ENCODE data around the gene PALLD. TPM values are rescaled to one million over a fixed set of nuclear protein-coding genes. Genes with fewer than 3 reads are reported as not detected.

The PALLD gene
- total RNA-seq, 1 experiment from 2014 or later, result 18.3 TPM

GRCh38 chr4:168531305-168531704, 34.5 kb downstream of the PALLD start:
- Histone ChIP-seq H3K56ac (ENCODE audit: insufficient read length, low read depth, low read length) (no peak overlapping the region), H3K9ac (ENCODE audit: extremely low read depth, insufficient read length, low read length) (no peak overlapping the region), H2BK15ac (ENCODE audit: low read depth, low read length) (no peak overlapping the region), H3K18ac (ENCODE audit: insufficient read length, low read depth, low read length) (no peak overlapping the region), H4K20me1 (ENCODE audit: control insufficient read depth, insufficient read depth, insufficient read length) (no peaks in the 10 kb centered on the region), H3K79me2 (ENCODE audit: insufficient read depth, low read length) (no peaks in the 10 kb centered on the region), H3K4ac (ENCODE audit: low read depth, low read length) (no peak overlapping the region), H2BK5ac (ENCODE audit: insufficient read length, low read length) (no peak overlapping the region), H3K79me1 (ENCODE audit: insufficient read depth, low read depth, low read length, poor library complexity, severe bottlenecking) (no peaks in the 10 kb centered on the region), H2BK12ac (ENCODE audit: insufficient read length, low read depth, low read length) (no peak overlapping the region), H4K8ac (replicated peaks; ENCODE audit: insufficient read length, low read depth, low read length) (no peak overlapping the region), H3K23me2 (ENCODE audit: insufficient read length, low read depth, low read length, poor library complexity, severe bottlenecking) (no peaks in the 10 kb centered on the region), H3K4me2 (ENCODE audit: insufficient read depth, insufficient read length, low read length) (no peak overlapping the region), H3K9me3 (ENCODE audit: control insufficient read depth, low read depth, low read length) (no peaks in the 10 kb centered on the region), H3K14ac (ENCODE audit: insufficient read depth, low read length) (no peak overlapping the region), H3T11ph (ENCODE audit: low read length) (no peak overlapping the region), H3K4me1 (ENCODE audit: insufficient read depth, low read length) (no peaks in the 10 kb centered on the region), H4K5ac (ENCODE audit: insufficient read length, low read depth, low read length) (no peak overlapping the region), H2BK20ac (ENCODE audit: low read depth, low read length, poor library complexity, severe bottlenecking) (no peak overlapping the region), H2BK120ac (ENCODE audit: low read depth, low read length, poor library complexity, severe bottlenecking) (no peak overlapping the region), H3K27ac (ENCODE audit: insufficient read length, low read depth, low read length) (no peak overlapping the region), H3K27me3 (ENCODE audit: insufficient read depth, low read length) (no peaks in the 10 kb centered on the region), H3K23ac (ENCODE audit: insufficient read length, low read depth, low read length) (no peak overlapping the region), H2AK5ac (ENCODE audit: insufficient read length, low read length) (no peak overlapping the region), H2AFZ (ENCODE audit: low read length) (no peak overlapping the region), H4K91ac (ENCODE audit: insufficient read length, low read depth, low read length) (no peak overlapping the region)
- WGBS (ENCODE audit: extremely low coverage, insufficient read length, low lambda C conversion rate), result no CpG with 5 or more reads among the region's 4 CpGs
- H3K36me3 Mint-ChIP-seq (ENCODE audit: insufficient read depth in 1 of 3, low read depth in 3 of 3), result no peaks in the 10 kb centered on the region
- no peak overlapping the region for H3K4me3 Mint-ChIP-seq
- DNase-seq, result no peak
- TF ChIP-seq, protein P1, sequence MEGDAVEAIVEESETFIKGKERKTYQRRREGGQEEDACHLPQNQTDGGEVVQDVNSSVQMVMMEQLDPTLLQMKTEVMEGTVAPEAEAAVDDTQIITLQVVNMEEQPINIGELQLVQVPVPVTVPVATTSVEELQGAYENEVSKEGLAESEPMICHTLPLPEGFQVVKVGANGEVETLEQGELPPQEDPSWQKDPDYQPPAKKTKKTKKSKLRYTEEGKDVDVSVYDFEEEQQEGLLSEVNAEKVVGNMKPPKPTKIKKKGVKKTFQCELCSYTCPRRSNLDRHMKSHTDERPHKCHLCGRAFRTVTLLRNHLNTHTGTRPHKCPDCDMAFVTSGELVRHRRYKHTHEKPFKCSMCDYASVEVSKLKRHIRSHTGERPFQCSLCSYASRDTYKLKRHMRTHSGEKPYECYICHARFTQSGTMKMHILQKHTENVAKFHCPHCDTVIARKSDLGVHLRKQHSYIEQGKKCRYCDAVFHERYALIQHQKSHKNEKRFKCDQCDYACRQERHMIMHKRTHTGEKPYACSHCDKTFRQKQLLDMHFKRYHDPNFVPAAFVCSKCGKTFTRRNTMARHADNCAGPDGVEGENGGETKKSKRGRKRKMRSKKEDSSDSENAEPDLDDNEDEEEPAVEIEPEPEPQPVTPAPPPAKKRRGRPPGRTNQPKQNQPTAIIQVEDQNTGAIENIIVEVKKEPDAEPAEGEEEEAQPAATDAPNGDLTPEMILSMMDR (conservative IDR thresholded peaks at IDR 0.05), result no peak
- H3K27me3 Mint-ChIP-seq (ENCODE audit: low read depth), result no peaks in the 10 kb centered on the region
- peaks cover 0 to 1% of the 10 kb centered on the region in 2 experiments; a peak in 2 of 4 replicates for H3K4me1 Mint-ChIP-seq
- H3K9me3 Mint-ChIP-seq, result no peaks in the 10 kb centered on the region
- H3K27ac Mint-ChIP-seq, result no peak overlapping the region

Measured in H9 (cell line).